Osteoblast (primary cell): ENCODE measurements around the gene ZNF488. TPM values are rescaled to one million over a fixed set of nuclear protein-coding genes. Genes with fewer than 3 reads are reported as not detected.

Experiments
- DNase-seq: peaks from one replicate; pipeline ENCODE4 v3.0.0; 2011; ENCODE audit warnings: low spot score, mixed read lengths; ENCODE audit not compliant: insufficient read length; ENCODE audit errors: missing footprints
- H2AFZ ChIP-seq: 2 replicates; pipeline ENCODE4 v1.6.0; 2011; ENCODE audit warnings: mild to moderate bottlenecking, low read length
- H3K27ac ChIP-seq: 2 replicates; pipeline ENCODE4 v1.5.1; 2011; ENCODE audit warnings: mild to moderate bottlenecking, low read depth, low read length, moderate library complexity
- H3K27me3 ChIP-seq: 2 replicates; pipeline ENCODE4 v1.6.0; 2012; ENCODE audit warnings: mild to moderate bottlenecking, control low read depth, inconsistent platforms, low read length, moderate library complexity; ENCODE audit not compliant: insufficient read depth
- H3K36me3 ChIP-seq: 2 replicates; pipeline ENCODE4 v1.5.1; 2011; ENCODE audit warnings: mild to moderate bottlenecking, low read length, control low read depth, moderate library complexity; ENCODE audit not compliant: insufficient read depth
- H3K4me1 ChIP-seq: 2 replicates; pipeline ENCODE4 v1.5.1; 2011; ENCODE audit warnings: mild to moderate bottlenecking, low read length, control low read depth, moderate library complexity; ENCODE audit not compliant: insufficient read depth
- H3K4me2 ChIP-seq: 2 replicates; pipeline ENCODE4 v1.6.0; 2011; ENCODE audit warnings: mild to moderate bottlenecking, low read length; ENCODE audit not compliant: insufficient read depth
- H3K4me3 ChIP-seq: fragments of 200-600 bp; sonication (generic); 3 replicates; pipeline ENCODE4 v1.5.1; 2012; ENCODE audit warnings: mild to moderate bottlenecking, low read length, inconsistent platforms; ENCODE audit not compliant: insufficient read depth
- H3K79me2 ChIP-seq: 2 replicates; pipeline ENCODE4 v1.6.0; 2012; ENCODE audit warnings: mild to moderate bottlenecking, low read length, control low read depth, inconsistent platforms; ENCODE audit not compliant: insufficient read depth
- H3K9me3 ChIP-seq: 2 replicates; pipeline ENCODE4 v1.5.1; 2011; ENCODE audit warnings: low read depth, low read length, control low read depth
- H4K20me1 ChIP-seq: 2 replicates; pipeline ENCODE4 v1.6.0; 2012; ENCODE audit warnings: mild to moderate bottlenecking, low read length, control low read depth; ENCODE audit not compliant: insufficient read depth
- CTCF ChIP-seq: IDR thresholded peaks from 2 replicates; pipeline ENCODE4 v1.5.1; 2011; ENCODE audit warnings: mild to moderate bottlenecking, low read depth, low read length, moderate library complexity; ENCODE audit errors: extremely low read depth
- total RNA-seq: library from RNA; depleted of rRNA; stranded (reverse); fragments of >200 nt; gene quantifications from 2 replicates; pipeline ENCODE4 v1.2.3, GENCODE V29; 2012

The ZNF488 gene
- total RNA-seq, 1 donor: under 0.01 TPM

- no peak overlapping the region for H3K27ac ChIP-seq
- no peaks in the 10 kb centered on the region for H3K79me2 ChIP-seq
- no peak for DNase-seq
- no peak overlapping the region for H2AFZ ChIP-seq
- no peak overlapping the region for H3K4me2 ChIP-seq
- no peaks in the 10 kb centered on the region for H3K36me3 ChIP-seq
- no peak overlapping the region for H3K4me3 ChIP-seq
- TF ChIP-seq CTCF: no peak
- H4K20me1 ChIP-seq: no peaks in the 10 kb centered on the region
- no peaks in the 10 kb centered on the region for H3K9me3 ChIP-seq
- H3K4me1 ChIP-seq: no peaks in the 10 kb centered on the region
- peaks cover 3% of the 10 kb centered on the region for H3K27me3 ChIP-seq
Observed at GRCh38 chr10:47414752-47415519, 30.8 kb upstream of the ZNF488 start.

- TF ChIP-seq CTCF: no peak
- DNase-seq: peak; percentile 23
- Histone ChIP-seq H3K4me3 (no peak overlapping the region), H2AFZ (no peak overlapping the region), H3K4me1 (no peaks in the 10 kb centered on the region), H3K4me2 (no peak overlapping the region), H3K9me3 (no peaks in the 10 kb centered on the region), H3K27ac (no peak overlapping the region), H3K79me2 (no peaks in the 10 kb centered on the region), H3K36me3 (no peaks in the 10 kb centered on the region), H3K27me3 (peaks cover 3% of the 10 kb centered on the region), H4K20me1 (no peaks in the 10 kb centered on the region)
Observed at GRCh38 chr10:47414227-47414592, 30.1 kb upstream of the ZNF488 start.

- Histone ChIP-seq H3K4me1 (no peaks in the 10 kb centered on the region), H3K27me3 (peaks cover 3% of the 10 kb centered on the region), H3K4me3 (no peak overlapping the region), H3K79me2 (no peaks in the 10 kb centered on the region), H3K36me3 (no peaks in the 10 kb centered on the region), H2AFZ (no peak overlapping the region), H3K27ac (no peak overlapping the region), H3K9me3 (no peaks in the 10 kb centered on the region), H3K4me2 (no peak overlapping the region), H4K20me1 (no peaks in the 10 kb centered on the region)
- no peak for DNase-seq
- no peak for TF ChIP-seq CTCF
Observed at GRCh38 chr10:47413531-47414226, 29.6 kb upstream of the ZNF488 start.

- no peaks in the 10 kb centered on the region for H3K9me3 ChIP-seq
- H3K4me1 ChIP-seq: no peaks in the 10 kb centered on the region
- TF ChIP-seq CTCF: no peak
- H3K4me2 ChIP-seq: no peak overlapping the region
- peaks cover 3% of the 10 kb centered on the region for H3K27me3 ChIP-seq
- no peaks in the 10 kb centered on the region for H4K20me1 ChIP-seq
- H3K79me2 ChIP-seq: no peaks in the 10 kb centered on the region
- H3K27ac ChIP-seq: no peak overlapping the region
- no peaks in the 10 kb centered on the region for H3K36me3 ChIP-seq
- no peak for DNase-seq
- H3K4me3 ChIP-seq: no peak overlapping the region
- H2AFZ ChIP-seq: no peak overlapping the region
Observed at GRCh38 chr10:47412869-47413268, 28.8 kb upstream of the ZNF488 start.
